GM19099 (cell line): ENCODE results near the gene CDK5RAP1.

Source experiments
- POLR2A ChIP-seq: IDR thresholded peaks from 3 replicates; pipeline ENCODE4 v1.6.1; 2011; ENCODE audit warnings: low read depth; ENCODE audit not compliant: insufficient read length; ENCODE audit errors: extremely low read depth

The CDK5RAP1 gene

GRCh38 chr20:33352258-33353012, 48.9 kb downstream of the CDK5RAP1 start:
- TF ChIP-seq POLR2A: no peak

GRCh38 chr20:33351696-33352095, 49.6 kb downstream of the CDK5RAP1 start:
- no peak for TF ChIP-seq POLR2A

GRCh38 chr20:33349493-33349892, 51.8 kb downstream of the CDK5RAP1 start:
- no peak for TF ChIP-seq POLR2A

GRCh38 chr20:33348136-33348937, 53.0 kb downstream of the CDK5RAP1 start:
- TF ChIP-seq POLR2A: no peak

- no peak for TF ChIP-seq POLR2A
Measured at GRCh38 chr20:33345342-33345741, 56.0 kb downstream of the CDK5RAP1 start.

GRCh38 chr20:33343521-33343920, 57.8 kb downstream of the CDK5RAP1 start:
- TF ChIP-seq POLR2A: no peak

GRCh38 chr20:33339515-33340058, 61.7 kb downstream of the CDK5RAP1 start:
- TF ChIP-seq POLR2A: no peak

- no peak for TF ChIP-seq POLR2A
Measured at GRCh38 chr20:33338467-33339258, 62.7 kb downstream of the CDK5RAP1 start.

- no peak for TF ChIP-seq POLR2A
Measured at GRCh38 chr20:33337531-33338165, 63.7 kb downstream of the CDK5RAP1 start.

GRCh38 chr20:33337119-33337518, 64.2 kb downstream of the CDK5RAP1 start:
- no peak for TF ChIP-seq POLR2A

GRCh38 chr20:33336375-33336774, 64.9 kb downstream of the CDK5RAP1 start:
- no peak for TF ChIP-seq POLR2A

- no peak for TF ChIP-seq POLR2A
Measured at GRCh38 chr20:33334111-33334510, 67.2 kb downstream of the CDK5RAP1 start.

- TF ChIP-seq POLR2A: no peak
Measured at GRCh38 chr20:33333616-33334015, 67.7 kb downstream of the CDK5RAP1 start.

- no peak for TF ChIP-seq POLR2A
Measured at GRCh38 chr20:33332905-33333456, 68.3 kb downstream of the CDK5RAP1 start.
